Endodermal cell (in vitro differentiated cells): Measurements from ENCODE around the gene CYP46A1. TPM values are rescaled to one million over a fixed set of nuclear protein-coding genes. Genes with fewer than 3 reads are reported as not detected.

Experiments
- DNase-seq: peaks from one replicate; pipeline ENCODE4 v3.0.0-alpha.2; 2017
- H3K27ac ChIP-seq: 2 replicates; pipeline ENCODE4 v1.5.1; 2013; ENCODE audit warnings: mild to moderate bottlenecking, low read depth, low read length, moderate library complexity
- H3K27me3 ChIP-seq: 2 replicates; pipeline ENCODE4 v1.6.1; 2013; ENCODE audit warnings: mild to moderate bottlenecking, low read length, moderate library complexity; ENCODE audit not compliant: insufficient read depth, control insufficient read depth, poor library complexity, severe bottlenecking
- H3K36me3 ChIP-seq: 2 replicates; pipeline ENCODE4 v1.7.0; 2013; ENCODE audit warnings: mild to moderate bottlenecking, low read length, moderate library complexity; ENCODE audit not compliant: control insufficient read depth, insufficient read depth
- H3K4me1 ChIP-seq: one replicate; pipeline ENCODE4 v1.7.0; 2013; ENCODE audit warnings: low read length; ENCODE audit not compliant: control insufficient read depth, insufficient read depth
- H3K4me3 ChIP-seq: 2 replicates; pipeline ENCODE4 v1.5.1; 2013; ENCODE audit warnings: mild to moderate bottlenecking, low read length, moderate library complexity
- H3K9ac ChIP-seq: 2 replicates; pipeline ENCODE4 v1.6.1; 2013; ENCODE audit warnings: mild to moderate bottlenecking, low read length, moderate library complexity; ENCODE audit not compliant: poor library complexity, severe bottlenecking; ENCODE audit errors: extremely low read depth
- H3K9me3 ChIP-seq: 2 replicates; pipeline ENCODE4 v1.6.1; 2013; ENCODE audit warnings: mild to moderate bottlenecking, low read length, moderate library complexity; ENCODE audit not compliant: control insufficient read depth
- H3K27ac Mint-ChIP-seq: 2 replicates; pipeline ENCODE4 v1.8.0; 2020; ENCODE audit warnings: mixed read lengths
- H3K27me3 Mint-ChIP-seq: 2 replicates; pipeline ENCODE4 v1.8.0; 2021; ENCODE audit warnings: mild to moderate bottlenecking, mixed read lengths; ENCODE audit not compliant: insufficient read depth
- H3K36me3 Mint-ChIP-seq: 2 replicates; pipeline ENCODE4 v1.8.0; 2020; ENCODE audit warnings: low read depth, mixed read lengths
- H3K4me1 Mint-ChIP-seq: 2 replicates; pipeline ENCODE4 v1.8.0; 2020; ENCODE audit warnings: mixed read lengths
- H3K4me3 Mint-ChIP-seq: 2 replicates; pipeline ENCODE4 v1.8.0; 2020; ENCODE audit warnings: mild to moderate bottlenecking, moderate library complexity, mixed read lengths
- H3K9me3 Mint-ChIP-seq: 2 replicates; pipeline ENCODE4 v1.8.0; 2020; ENCODE audit warnings: mild to moderate bottlenecking, mixed read lengths
- WGBS, 2 experiments: methylation state at CpG; one replicate each; pipeline versions ENCODE4 v1.1.5 to v1.1.7; 2013; ENCODE audit warnings: missing lambda C conversion rate in 2 of 2, mixed read lengths in 1 of 2; ENCODE audit not compliant: insufficient coverage in 1 of 2, insufficient read length in 1 of 2; 5-methylcytosine and 5-hydroxymethylcytosine counted together
- total RNA-seq, 2 donors: library from RNA; stranded (reverse); fragmentation: NEBNext Ultra II Directional in 1 of 2; extraction: Animal tissue kit (Norgen Biotek cat#: 25700) in 1 of 2; gene quantifications; 2 replicates in 1 of 2; 3 replicates in 1 of 2; pipeline ENCODE4 v1.2.1, GENCODE V29; 2021
- TF ChIP-seq, protein P1 (sequence below): fragments of 200-600 bp; sonication (generic); conservative IDR thresholded peaks from 2 replicates; pipeline ENCODE4 v1.5.0; 2021; ENCODE audit warnings: antibody characterized with exemption, mild to moderate bottlenecking

CYP46A1 gene
- total RNA-seq, 2 donors from 2014 or later: 0.55 to 0.57 TPM

DNA sequence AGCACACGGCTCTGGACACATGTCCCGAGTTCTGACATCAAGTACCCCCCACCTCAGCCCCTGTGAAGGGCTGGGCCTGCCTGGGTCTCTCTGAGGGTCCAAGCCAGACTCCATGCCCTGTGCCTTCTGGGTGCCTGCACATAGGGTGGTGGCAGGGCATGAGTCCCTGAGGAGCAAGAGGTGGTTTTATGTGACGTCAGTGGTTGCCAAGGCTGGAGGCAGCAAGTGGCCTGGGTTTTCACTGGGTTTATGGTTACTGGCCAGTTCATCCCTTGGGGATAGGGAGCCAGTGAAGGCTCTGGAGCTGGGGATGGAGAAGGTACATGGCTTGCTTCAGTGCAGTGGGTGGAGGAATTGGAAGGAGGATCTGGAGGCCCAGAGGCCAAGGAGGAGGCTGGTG lies 58.0 kb downstream of the CYP46A1 start:
- DNase-seq: no peak
- no peak overlapping the region for H3K4me3 Mint-ChIP-seq
- no peak overlapping the region for H3K27ac Mint-ChIP-seq
- Histone ChIP-seq H3K4me1 (no peaks in the 10 kb centered on the region), H3K27ac (no peak overlapping the region), H3K9me3 (no peaks in the 10 kb centered on the region), H3K9ac (no peak overlapping the region), H3K4me3 (no peak overlapping the region), H3K27me3 (no peaks in the 10 kb centered on the region), H3K36me3 (no peaks in the 10 kb centered on the region)
- H3K4me1 Mint-ChIP-seq: peaks cover 8% of the 10 kb centered on the region
- no peaks in the 10 kb centered on the region for H3K36me3 Mint-ChIP-seq
- TF ChIP-seq, protein P1, sequence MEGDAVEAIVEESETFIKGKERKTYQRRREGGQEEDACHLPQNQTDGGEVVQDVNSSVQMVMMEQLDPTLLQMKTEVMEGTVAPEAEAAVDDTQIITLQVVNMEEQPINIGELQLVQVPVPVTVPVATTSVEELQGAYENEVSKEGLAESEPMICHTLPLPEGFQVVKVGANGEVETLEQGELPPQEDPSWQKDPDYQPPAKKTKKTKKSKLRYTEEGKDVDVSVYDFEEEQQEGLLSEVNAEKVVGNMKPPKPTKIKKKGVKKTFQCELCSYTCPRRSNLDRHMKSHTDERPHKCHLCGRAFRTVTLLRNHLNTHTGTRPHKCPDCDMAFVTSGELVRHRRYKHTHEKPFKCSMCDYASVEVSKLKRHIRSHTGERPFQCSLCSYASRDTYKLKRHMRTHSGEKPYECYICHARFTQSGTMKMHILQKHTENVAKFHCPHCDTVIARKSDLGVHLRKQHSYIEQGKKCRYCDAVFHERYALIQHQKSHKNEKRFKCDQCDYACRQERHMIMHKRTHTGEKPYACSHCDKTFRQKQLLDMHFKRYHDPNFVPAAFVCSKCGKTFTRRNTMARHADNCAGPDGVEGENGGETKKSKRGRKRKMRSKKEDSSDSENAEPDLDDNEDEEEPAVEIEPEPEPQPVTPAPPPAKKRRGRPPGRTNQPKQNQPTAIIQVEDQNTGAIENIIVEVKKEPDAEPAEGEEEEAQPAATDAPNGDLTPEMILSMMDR: no peak
- H3K9me3 Mint-ChIP-seq: no peaks in the 10 kb centered on the region
- WGBS, 2 experiments: 83 to 85% methylated on average over 3 of the region's 3 CpGs
- H3K27me3 Mint-ChIP-seq: peaks cover 30% of the 10 kb centered on the region

DNA sequence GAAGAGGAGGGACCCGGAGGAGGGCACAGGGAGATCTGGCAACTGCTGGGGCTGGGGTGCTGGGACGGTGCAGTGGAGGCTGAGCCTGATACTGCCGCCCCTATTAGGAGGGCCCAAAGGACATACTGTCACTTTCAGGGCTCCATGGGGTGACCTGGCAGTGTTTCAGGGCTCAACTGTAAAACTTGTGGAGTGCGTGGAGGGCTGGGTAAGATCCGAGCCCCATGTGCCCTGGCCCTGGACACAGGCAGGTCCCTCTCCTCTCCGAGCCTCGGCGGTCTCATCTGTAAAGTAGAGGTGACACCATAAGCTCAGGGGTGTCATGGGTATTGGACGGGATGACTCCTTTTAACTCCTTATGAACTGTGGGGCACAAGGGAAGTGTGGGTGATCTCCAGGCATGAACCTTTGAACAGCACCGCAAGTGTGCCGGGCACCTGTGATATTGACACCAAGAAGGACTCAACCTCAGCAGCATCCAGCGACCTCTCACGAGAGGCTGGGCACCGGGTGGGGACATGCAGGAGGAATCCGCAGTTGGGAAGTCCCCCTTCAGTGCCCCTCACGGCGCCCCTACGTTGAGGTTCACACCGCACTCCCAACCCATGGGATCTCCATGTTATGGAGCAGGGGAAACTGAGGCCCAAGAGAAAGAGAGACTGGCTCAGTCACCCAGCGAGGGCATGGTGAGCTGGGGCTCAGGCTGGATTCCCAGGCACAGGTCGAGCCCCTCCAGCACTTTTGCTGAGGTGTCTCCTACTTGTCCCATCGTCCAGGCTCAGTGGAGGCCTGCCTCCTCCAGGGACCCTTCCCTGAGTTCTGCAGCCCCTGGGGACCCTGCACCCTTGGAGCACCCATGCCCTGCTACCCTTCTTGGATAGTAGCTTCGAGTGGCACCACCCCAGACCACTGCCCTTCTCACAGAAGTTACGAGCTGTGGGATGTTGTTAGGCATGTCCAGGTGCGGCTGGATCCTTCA lies 58.7 kb downstream of the CYP46A1 start:
- H3K27me3 ChIP-seq: no peaks in the 10 kb centered on the region
- no peak overlapping the region for H3K27ac Mint-ChIP-seq
- DNase-seq: no peak
- no peaks in the 10 kb centered on the region for H3K4me1 ChIP-seq
- no peak overlapping the region for H3K9ac ChIP-seq
- no peak overlapping the region for H3K4me3 ChIP-seq
- H3K9me3 Mint-ChIP-seq: no peaks in the 10 kb centered on the region
- WGBS, 2 experiments: 93 to 96% methylated on average over 24 to 25 of the region's 25 CpGs
- no peaks in the 10 kb centered on the region for H3K36me3 Mint-ChIP-seq
- H3K9me3 ChIP-seq: no peaks in the 10 kb centered on the region
- no peaks in the 10 kb centered on the region for H3K36me3 ChIP-seq
- peaks cover 30% of the 10 kb centered on the region for H3K27me3 Mint-ChIP-seq
- TF ChIP-seq, protein P1: no peak
- H3K4me3 Mint-ChIP-seq: no peak overlapping the region
- H3K27ac ChIP-seq: no peak overlapping the region
- peaks cover 8% of the 10 kb centered on the region for H3K4me1 Mint-ChIP-seq

DNA sequence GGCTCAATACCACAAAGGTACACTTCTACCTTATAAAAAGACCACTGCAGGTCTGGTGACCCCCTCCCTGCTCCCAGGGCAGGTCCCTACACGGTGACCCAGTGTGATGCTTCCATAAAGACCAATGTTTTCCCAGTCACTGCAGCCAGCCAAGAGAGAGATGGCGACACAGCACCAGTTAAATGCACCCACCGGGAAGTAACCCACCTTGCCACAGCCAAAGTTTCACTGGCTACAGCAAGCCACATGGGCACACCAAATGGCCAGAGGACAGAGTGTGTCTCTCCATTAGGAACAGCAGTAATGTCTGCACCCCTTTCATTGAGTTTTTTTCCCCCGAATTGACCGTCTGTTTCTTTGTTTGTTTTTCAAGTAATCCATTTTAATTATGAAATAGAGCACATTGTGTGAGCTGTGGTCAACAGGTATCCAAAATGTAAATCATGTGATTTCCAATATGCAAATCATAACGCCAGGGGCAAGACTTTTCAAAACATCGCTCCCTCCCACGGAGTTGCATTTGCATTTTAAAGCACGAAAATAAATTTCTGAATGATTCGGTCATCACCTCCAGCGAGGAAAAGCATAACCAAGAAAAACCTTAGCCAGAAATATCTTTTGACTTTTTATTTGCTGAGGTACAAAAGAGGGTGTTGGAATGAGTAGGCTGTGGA lies 60.2 kb downstream of the CYP46A1 start:
- H3K9me3 Mint-ChIP-seq: no peaks in the 10 kb centered on the region
- peak overlapping the region; percentile 71 for H3K27ac Mint-ChIP-seq
- TF ChIP-seq, protein P1: peak; percentile 62
- H3K36me3 Mint-ChIP-seq: no peaks in the 10 kb centered on the region
- no peak overlapping the region for H3K9ac ChIP-seq
- H3K27me3 Mint-ChIP-seq: peaks cover 35% of the 10 kb centered on the region
- WGBS, 2 experiments: 24% methylated on average over 9 to 11 of the region's 11 CpGs
- H3K4me3 Mint-ChIP-seq: no peak overlapping the region
- H3K27me3 ChIP-seq: no peaks in the 10 kb centered on the region
- no peaks in the 10 kb centered on the region for H3K4me1 ChIP-seq
- H3K36me3 ChIP-seq: no peaks in the 10 kb centered on the region
- H3K9me3 ChIP-seq: no peaks in the 10 kb centered on the region
- DNase-seq: peak; percentile 80
- H3K27ac ChIP-seq: no peak overlapping the region
- peaks cover 8% of the 10 kb centered on the region for H3K4me1 Mint-ChIP-seq
- no peak overlapping the region for H3K4me3 ChIP-seq
